Ascending aorta (tissue), 2 donors: ENCODE results near the gene LHX4. TPM values are rescaled to one million over a fixed set of nuclear protein-coding genes. Genes with fewer than 3 reads are reported as not detected.

Experiments used
- DNase-seq, 2 donors: peaks; one replicate each; pipeline ENCODE4 v3.0.0-alpha.2; 2019; ENCODE audit warnings: low spot score in 2 of 2
- H3K27ac ChIP-seq, 2 donors: fragments of 200-600 bp; sonication (generic); one replicate each; pipeline ENCODE4 v1.5.1; 2016 to 2017; ENCODE audit warnings: mild to moderate bottlenecking in 1 of 2
- H3K27me3 ChIP-seq: fragments of 200-600 bp; sonication (generic); one replicate; pipeline ENCODE4 v1.5.1; 2017
- H3K36me3 ChIP-seq, 2 donors: fragments of 200-600 bp; sonication (generic); one replicate each; pipeline ENCODE4 v1.5.1; 2016
- H3K4me1 ChIP-seq, 2 donors: fragments of 200-600 bp; sonication (generic); one replicate each; pipeline ENCODE4 v1.5.1; 2016 to 2017; ENCODE audit warnings: mild to moderate bottlenecking in 1 of 2
- H3K4me3 ChIP-seq, 2 donors: fragments of 200-600 bp; sonication (generic); one replicate each; pipeline ENCODE4 v1.5.1; 2016 to 2017; ENCODE audit warnings: mild to moderate bottlenecking in 1 of 2
- H3K9me3 ChIP-seq, 2 donors: fragments of 200-600 bp; sonication (generic); one replicate each; pipeline ENCODE4 v1.5.1; 2016
- intact Hi-C: fragments of 100-400 bp; cut with DNase I; formaldehyde crosslinking; loops from one replicate; pipeline ENCODE4 v1.15.1; 2023
- total RNA-seq: library from RNA; depleted of rRNA; stranded (reverse); fragments of >200 nt; gene quantifications from one replicate; pipeline ENCODE4 v1.1.0, GENCODE V29; 2016
- TF ChIP-seq, protein P1 (sequence below), 3 experiments: fragments of 200-600 bp in 2 of 3; fragments of 450-650 bp in 1 of 3; sonication (generic) in 2 of 3; IDR thresholded peaks; one replicate each; pipeline ENCODE4 v1.5.1; 2016 to 2019; ENCODE audit warnings: antibody characterized with exemption in 3 of 3, mild to moderate bottlenecking in 1 of 3, moderate library complexity in 1 of 3

Gene LHX4
- total RNA-seq, 1 donor from 2014 or later: not detected

DNA sequence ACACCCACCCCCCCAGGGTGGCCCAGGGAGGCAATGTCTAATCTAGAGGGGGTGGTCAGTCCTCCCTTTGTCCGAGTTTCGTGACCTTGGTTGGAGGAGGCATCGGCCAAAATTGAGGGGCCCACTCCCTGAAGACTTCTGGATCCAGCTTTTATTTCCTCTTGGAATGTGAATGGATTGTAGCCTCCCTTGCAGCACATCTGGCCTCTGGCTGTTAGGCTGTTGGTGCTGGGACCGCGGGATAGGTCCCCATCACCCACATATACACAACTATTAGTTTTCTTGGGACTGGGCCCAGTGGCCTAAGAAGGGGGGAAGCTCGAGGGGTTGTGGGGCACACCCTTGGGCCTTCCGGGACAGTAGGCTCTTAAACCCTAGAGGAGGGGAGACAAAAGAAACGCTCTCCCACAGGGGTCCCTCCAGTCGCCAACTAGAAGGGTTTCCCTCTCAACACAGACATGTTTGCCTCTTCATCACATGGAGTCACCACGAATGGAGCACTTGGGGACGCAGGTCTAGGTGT is 2.5 kb downstream of the LHX4 start:
- TF ChIP-seq, protein P1, sequence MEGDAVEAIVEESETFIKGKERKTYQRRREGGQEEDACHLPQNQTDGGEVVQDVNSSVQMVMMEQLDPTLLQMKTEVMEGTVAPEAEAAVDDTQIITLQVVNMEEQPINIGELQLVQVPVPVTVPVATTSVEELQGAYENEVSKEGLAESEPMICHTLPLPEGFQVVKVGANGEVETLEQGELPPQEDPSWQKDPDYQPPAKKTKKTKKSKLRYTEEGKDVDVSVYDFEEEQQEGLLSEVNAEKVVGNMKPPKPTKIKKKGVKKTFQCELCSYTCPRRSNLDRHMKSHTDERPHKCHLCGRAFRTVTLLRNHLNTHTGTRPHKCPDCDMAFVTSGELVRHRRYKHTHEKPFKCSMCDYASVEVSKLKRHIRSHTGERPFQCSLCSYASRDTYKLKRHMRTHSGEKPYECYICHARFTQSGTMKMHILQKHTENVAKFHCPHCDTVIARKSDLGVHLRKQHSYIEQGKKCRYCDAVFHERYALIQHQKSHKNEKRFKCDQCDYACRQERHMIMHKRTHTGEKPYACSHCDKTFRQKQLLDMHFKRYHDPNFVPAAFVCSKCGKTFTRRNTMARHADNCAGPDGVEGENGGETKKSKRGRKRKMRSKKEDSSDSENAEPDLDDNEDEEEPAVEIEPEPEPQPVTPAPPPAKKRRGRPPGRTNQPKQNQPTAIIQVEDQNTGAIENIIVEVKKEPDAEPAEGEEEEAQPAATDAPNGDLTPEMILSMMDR (IDR thresholded peaks at IDR 0.05): no peak
- Histone ChIP-seq H3K4me3 (no peak overlapping the region), H3K27me3 (peaks cover 70% of the 10 kb centered on the region), H3K9me3 (no peaks in the 10 kb centered on the region), H3K27ac (no peak overlapping the region), H3K4me1 (peaks cover 24 to 47% of the 10 kb centered on the region in 2 donors), H3K36me3 (no peaks in the 10 kb centered on the region)
- intact Hi-C loops: no loop called here
- DNase-seq: no peak

DNA sequence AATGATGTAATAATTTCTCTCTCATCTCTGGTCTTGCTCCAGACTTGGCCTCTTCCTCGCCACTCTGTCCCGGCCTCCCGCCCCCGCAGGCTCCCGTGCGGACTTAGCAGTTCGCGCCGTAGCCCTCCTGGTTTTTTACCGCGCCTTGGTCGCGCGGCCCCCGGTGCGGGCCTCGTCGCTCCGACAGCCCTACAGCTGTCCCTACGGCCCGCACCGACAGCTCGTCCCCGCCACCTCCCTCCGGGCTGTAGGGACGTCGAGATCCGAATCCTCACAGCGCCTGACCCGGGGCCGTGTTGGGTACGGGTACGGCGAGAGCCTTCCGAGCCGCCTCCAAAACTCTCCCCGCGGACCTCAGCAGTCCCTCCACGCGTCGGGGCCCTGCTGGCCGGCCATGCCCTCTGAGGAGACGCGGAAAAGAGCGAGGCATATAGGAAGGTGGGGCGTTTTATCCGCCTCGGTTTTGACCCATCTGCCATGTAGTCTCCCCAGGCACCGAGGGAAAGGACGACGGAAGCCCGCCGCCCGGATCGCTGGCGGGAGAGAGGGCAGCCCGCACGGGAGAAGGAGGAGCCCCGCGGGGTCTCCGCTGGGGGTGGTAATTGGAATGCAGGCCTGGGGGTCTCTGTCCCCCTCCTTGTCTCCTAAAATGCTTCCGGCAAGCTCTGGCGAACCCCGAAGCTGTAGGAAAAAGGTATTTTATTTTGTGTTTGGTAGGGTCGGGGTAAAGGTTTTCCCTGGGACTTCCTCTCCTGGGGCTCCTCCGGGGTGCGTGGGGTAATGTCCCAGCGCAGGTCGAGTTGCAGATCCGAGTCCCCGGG is 3.3 kb downstream of the LHX4 start:
- Histone ChIP-seq H3K9me3 (no peaks in the 10 kb centered on the region), H3K4me3 (peak overlapping the region in 1 of 2 donors; percentile 25), H3K36me3 (no peaks in the 10 kb centered on the region), H3K4me1 (peaks cover 24 to 47% of the 10 kb centered on the region in 2 donors), H3K27ac (no peak overlapping the region), H3K27me3 (peaks cover 68% of the 10 kb centered on the region)
- no peak for DNase-seq
- TF ChIP-seq, protein P1 (IDR thresholded peaks at IDR 0.05): no peak
- intact Hi-C loops: no loop called here

DNA sequence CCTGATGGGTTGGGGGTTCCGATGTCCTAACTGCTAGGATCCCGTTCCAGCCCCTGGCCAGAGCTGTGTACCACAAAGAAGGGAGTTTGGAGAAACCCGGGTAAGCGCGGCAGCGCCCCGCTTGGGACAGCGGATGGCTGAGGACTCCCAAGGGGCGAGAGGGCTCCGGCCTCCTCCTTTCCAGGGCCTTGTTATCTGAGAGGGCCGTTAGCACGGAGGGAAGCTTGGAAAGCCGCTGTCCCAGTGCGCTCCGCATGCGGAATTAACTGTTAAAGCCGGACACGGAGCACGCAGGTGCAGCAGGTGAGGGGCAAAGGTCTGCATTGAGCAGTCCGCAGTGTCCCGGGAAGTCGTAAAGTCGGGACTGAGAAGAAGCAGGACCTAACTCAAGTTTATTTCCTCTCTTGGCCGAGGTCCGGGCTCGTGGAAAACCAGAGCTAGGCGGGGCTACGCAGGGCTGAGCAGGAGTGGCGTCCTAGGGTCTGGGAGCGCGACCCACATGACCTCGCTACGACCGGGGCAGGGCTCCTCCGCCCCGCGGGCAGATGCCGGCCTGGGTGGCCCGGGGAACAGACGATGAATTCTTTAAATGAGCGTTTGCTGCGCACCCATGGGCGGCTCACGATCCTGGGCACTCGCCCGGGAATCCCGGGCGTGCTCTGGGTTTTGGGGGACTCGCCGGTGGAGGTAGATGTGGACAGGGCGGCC is 4.5 kb downstream of the LHX4 start:
- H3K36me3 ChIP-seq: no peaks in the 10 kb centered on the region
- TF ChIP-seq, protein P1 (IDR thresholded peaks at IDR 0.05): no peak
- H3K27me3 ChIP-seq: peaks cover 63% of the 10 kb centered on the region
- intact Hi-C loops: no loop called here
- H3K4me1 ChIP-seq: peaks cover 18 to 39% of the 10 kb centered on the region in 2 donors
- no peak overlapping the region for H3K27ac ChIP-seq
- H3K4me3 ChIP-seq: peak overlapping the region; percentile 8 to 36
- H3K9me3 ChIP-seq: no peaks in the 10 kb centered on the region
- DNase-seq: no peak

DNA sequence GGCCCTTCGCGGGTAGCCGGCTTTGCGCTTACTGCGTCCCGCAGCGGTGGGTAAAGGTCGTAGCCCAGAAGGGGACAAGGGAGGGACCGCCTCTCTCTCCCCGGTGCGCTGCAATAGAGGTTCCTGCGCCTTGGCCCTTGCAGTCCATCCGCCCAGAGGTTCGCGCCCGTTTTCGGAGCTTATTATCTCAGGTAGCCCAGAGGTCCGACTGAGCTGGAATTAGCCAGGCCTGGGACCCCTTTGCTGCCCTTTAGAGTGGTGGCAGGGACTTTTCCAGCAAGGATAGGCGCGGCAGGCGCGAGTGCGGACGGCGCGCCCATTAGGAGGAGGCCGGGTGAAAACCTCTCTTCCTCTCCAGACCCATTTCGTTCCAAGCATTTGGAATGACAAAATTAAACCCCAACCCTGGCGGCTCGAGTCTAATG is 5.0 kb downstream of the LHX4 start:
- no peak overlapping the region for H3K27ac ChIP-seq
- H3K4me3 ChIP-seq: peak overlapping the region; percentile 8 to 36
- peaks cover 68% of the 10 kb centered on the region for H3K27me3 ChIP-seq
- intact Hi-C loops: no loop called here
- H3K36me3 ChIP-seq: no peaks in the 10 kb centered on the region
- TF ChIP-seq, protein P1 (IDR thresholded peaks at IDR 0.05): no peak
- no peaks in the 10 kb centered on the region for H3K9me3 ChIP-seq
- DNase-seq: no peak
- peaks cover 15 to 36% of the 10 kb centered on the region in 2 donors for H3K4me1 ChIP-seq

DNA sequence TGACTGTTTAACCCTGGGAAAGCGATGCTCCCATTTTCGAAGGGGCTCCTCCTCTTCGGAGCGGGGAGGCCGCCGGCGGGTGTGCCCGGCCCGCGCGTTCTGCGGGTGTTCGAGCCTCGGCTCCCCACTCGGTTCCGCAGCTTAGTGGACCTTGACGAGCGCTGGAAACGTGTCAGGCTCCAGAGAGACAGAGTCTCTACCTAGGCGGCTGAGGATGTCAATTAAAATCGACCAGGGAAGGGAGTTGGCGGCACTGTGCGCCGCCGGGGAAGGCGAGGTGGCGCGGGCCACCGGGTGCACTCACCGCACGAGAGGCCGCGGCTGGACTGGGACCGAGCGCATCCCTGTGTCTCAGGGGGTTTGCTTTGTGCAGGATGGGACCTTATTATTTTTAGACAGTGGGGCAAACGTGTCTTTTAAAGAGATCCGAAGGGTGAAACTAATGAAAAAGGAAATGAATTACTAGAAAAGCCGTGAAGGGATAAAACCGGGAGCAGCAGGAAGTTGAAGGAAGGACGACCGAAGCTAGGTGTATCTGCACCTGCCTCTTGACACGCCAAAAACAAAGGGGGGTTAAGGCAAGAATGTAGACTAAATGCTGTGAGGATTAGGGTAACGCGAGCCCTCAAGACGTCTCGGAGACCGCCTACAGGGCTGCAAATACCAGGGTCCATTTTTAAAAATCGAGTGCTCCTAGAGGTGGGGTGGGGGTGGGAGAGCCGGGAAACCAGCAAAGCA is 5.6 kb downstream of the LHX4 start:
- Histone ChIP-seq H3K27me3 (peaks cover 64% of the 10 kb centered on the region), H3K4me3 (peak overlapping the region; percentile 8 to 36), H3K36me3 (no peaks in the 10 kb centered on the region), H3K27ac (no peak overlapping the region), H3K4me1 (peaks cover 9 to 30% of the 10 kb centered on the region in 2 donors), H3K9me3 (no peaks in the 10 kb centered on the region)
- intact Hi-C loops: no loop called here
- no peak for DNase-seq
- TF ChIP-seq, protein P1 (IDR thresholded peaks at IDR 0.05): no peak
